ENCODE measurements around the gene ERICH3.

Gene ERICH3

DNA sequence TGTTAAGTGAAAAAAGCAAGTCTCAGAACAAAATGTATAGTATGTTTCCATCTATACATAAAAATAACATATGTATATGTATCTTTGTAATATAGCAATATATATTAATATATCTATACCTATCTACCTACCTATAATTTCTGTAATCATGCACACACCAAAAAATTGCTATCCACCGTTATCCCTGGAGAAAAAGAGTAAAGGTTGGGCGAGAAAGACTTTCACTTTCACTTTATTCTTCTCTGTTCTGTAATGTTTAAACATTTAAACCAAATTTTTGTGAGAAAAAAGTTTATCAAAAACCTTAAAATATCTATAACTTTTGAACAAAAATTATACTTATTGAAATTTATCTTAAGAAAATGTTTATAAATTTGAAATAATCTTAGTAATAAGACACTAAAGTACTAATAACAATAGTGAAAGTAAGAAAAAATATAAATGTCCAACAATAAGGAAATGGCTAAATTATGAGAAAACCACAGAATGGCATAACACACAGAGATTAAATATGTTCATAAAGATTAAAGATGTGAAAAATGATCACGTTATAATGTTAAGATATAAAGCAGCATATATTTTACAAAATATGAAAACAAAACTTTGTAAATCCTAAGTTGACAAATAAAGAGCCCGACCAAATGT lies 87.2 kb downstream of the ERICH3 start:
- ATAC-seq, result no peak
- TF ChIP-seq BACH2 (CRISPR knock-in tag; IDR thresholded peaks at IDR 0.05; ENCODE audit: borderline replicate concordance) (no peak), GLIS3 (CRISPR knock-in tag; IDR thresholded peaks at IDR 0.05) (no peak), ARNTL (CRISPR knock-in tag; IDR thresholded peaks at IDR 0.05; ENCODE audit: borderline replicate concordance, low read depth) (no peak), TOX (CRISPR knock-in tag; IDR thresholded peaks at IDR 0.05; ENCODE audit: borderline replicate concordance) (no peak), TCF4 (CRISPR knock-in tag; IDR thresholded peaks at IDR 0.05; ENCODE audit: borderline replicate concordance) (no peak), ZNF70 (CRISPR knock-in tag; IDR thresholded peaks at IDR 0.05) (no peak), ZC3H10 (CRISPR knock-in tag; IDR thresholded peaks at IDR 0.05) (no peak), ZFP3 (CRISPR knock-in tag; IDR thresholded peaks at IDR 0.05) (no peak)
- TF ChIP-seq, protein P1, sequence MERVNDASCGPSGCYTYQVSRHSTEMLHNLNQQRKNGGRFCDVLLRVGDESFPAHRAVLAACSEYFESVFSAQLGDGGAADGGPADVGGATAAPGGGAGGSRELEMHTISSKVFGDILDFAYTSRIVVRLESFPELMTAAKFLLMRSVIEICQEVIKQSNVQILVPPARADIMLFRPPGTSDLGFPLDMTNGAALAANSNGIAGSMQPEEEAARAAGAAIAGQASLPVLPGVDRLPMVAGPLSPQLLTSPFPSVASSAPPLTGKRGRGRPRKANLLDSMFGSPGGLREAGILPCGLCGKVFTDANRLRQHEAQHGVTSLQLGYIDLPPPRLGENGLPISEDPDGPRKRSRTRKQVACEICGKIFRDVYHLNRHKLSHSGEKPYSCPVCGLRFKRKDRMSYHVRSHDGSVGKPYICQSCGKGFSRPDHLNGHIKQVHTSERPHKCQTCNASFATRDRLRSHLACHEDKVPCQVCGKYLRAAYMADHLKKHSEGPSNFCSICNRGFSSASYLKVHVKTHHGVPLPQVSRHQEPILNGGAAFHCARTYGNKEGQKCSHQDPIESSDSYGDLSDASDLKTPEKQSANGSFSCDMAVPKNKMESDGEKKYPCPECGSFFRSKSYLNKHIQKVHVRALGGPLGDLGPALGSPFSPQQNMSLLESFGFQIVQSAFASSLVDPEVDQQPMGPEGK (CRISPR knock-in tag; IDR thresholded peaks at IDR 0.05; ENCODE audit: borderline replicate concordance), result no peak
- TF ChIP-seq, protein P2, sequence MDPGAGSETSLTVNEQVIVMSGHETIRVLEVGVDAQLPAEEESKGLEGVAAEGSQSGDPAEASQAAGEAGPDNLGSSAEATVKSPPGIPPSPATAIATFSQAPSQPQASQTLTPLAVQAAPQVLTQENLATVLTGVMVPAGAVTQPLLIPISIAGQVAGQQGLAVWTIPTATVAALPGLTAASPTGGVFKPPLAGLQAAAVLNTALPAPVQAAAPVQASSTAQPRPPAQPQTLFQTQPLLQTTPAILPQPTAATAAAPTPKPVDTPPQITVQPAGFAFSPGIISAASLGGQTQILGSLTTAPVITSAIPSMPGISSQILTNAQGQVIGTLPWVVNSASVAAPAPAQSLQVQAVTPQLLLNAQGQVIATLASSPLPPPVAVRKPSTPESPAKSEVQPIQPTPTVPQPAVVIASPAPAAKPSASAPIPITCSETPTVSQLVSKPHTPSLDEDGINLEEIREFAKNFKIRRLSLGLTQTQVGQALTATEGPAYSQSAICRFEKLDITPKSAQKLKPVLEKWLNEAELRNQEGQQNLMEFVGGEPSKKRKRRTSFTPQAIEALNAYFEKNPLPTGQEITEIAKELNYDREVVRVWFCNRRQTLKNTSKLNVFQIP (CRISPR knock-in tag; IDR thresholded peaks at IDR 0.05; ENCODE audit: borderline replicate concordance, low read depth), result no peak
- TF ChIP-seq, protein P3, sequence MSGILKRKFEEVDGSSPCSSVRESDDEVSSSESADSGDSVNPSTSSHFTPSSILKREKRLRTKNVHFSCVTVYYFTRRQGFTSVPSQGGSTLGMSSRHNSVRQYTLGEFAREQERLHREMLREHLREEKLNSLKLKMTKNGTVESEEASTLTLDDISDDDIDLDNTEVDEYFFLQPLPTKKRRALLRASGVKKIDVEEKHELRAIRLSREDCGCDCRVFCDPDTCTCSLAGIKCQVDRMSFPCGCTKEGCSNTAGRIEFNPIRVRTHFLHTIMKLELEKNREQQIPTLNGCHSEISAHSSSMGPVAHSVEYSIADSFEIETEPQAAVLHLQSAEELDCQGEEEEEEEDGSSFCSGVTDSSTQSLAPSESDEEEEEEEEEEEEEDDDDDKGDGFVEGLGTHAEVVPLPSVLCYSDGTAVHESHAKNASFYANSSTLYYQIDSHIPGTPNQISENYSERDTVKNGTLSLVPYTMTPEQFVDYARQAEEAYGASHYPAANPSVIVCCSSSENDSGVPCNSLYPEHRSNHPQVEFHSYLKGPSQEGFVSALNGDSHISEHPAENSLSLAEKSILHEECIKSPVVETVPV (CRISPR knock-in tag; IDR thresholded peaks at IDR 0.05), result no peak

DNA sequence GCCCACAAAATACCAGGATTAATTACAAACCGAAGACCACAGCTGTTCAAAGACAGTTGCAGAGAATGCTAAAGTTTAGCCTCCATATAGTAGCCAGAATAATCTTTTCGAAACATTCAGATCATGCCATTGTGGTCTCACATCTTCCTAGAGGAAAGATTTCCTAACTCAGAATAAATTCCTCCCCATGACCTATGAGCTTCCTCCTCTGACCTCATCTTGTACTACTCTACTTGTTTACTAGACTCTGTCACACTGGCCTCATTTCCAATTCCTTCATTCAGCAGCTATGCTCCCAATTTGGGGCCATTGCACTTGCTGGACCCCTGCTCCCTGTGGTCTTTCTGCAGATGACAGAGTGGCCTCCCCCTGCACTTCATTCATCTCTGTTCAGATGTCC lies 89.4 kb downstream of the ERICH3 start:
- ATAC-seq, result no peak
- TF ChIP-seq RARB (CRISPR knock-in tag; IDR thresholded peaks at IDR 0.05) (no peak), ZNF8 (CRISPR knock-in tag; IDR thresholded peaks at IDR 0.05) (no peak), ARNTL (CRISPR knock-in tag; IDR thresholded peaks at IDR 0.05; ENCODE audit: borderline replicate concordance, low read depth) (no peak), TSHZ2 (CRISPR knock-in tag; IDR thresholded peaks at IDR 0.05) (no peak)
- TF ChIP-seq, protein P2 (CRISPR knock-in tag; IDR thresholded peaks at IDR 0.05; ENCODE audit: borderline replicate concordance, low read depth), result no peak

- no peak for ATAC-seq
- TF ChIP-seq PPARA (CRISPR knock-in tag; IDR thresholded peaks at IDR 0.05; ENCODE audit: borderline replicate concordance), result no peak
- no peak for TF ChIP-seq TOX (CRISPR knock-in tag; IDR thresholded peaks at IDR 0.05; ENCODE audit: borderline replicate concordance)
- TF ChIP-seq ISL1 (CRISPR knock-in tag; IDR thresholded peaks at IDR 0.05), result no peak
- no peak for TF ChIP-seq ZNF8 (CRISPR knock-in tag; IDR thresholded peaks at IDR 0.05)
- TF ChIP-seq, protein P3 (CRISPR knock-in tag; IDR thresholded peaks at IDR 0.05), result no peak
- TF ChIP-seq ZNF565 (CRISPR knock-in tag; conservative IDR thresholded peaks at IDR 0.05; ENCODE audit: low read depth), result no peak
- no peak for TF ChIP-seq BACH2 (CRISPR knock-in tag; IDR thresholded peaks at IDR 0.05; ENCODE audit: borderline replicate concordance)
- TF ChIP-seq SNAI2 (CRISPR knock-in tag; IDR thresholded peaks at IDR 0.05), result no peak
- TF ChIP-seq ZFP30 (CRISPR knock-in tag; IDR thresholded peaks at IDR 0.05), result no peak
- no peak for TF ChIP-seq TSHZ2 (CRISPR knock-in tag; IDR thresholded peaks at IDR 0.05)
- TF ChIP-seq ESRRG (CRISPR knock-in tag; IDR thresholded peaks at IDR 0.05), result no peak
- no peak for TF ChIP-seq ZFP3 (CRISPR knock-in tag; IDR thresholded peaks at IDR 0.05)
- TF ChIP-seq GLIS3 (CRISPR knock-in tag; IDR thresholded peaks at IDR 0.05), result no peak
- TF ChIP-seq, protein P4, sequence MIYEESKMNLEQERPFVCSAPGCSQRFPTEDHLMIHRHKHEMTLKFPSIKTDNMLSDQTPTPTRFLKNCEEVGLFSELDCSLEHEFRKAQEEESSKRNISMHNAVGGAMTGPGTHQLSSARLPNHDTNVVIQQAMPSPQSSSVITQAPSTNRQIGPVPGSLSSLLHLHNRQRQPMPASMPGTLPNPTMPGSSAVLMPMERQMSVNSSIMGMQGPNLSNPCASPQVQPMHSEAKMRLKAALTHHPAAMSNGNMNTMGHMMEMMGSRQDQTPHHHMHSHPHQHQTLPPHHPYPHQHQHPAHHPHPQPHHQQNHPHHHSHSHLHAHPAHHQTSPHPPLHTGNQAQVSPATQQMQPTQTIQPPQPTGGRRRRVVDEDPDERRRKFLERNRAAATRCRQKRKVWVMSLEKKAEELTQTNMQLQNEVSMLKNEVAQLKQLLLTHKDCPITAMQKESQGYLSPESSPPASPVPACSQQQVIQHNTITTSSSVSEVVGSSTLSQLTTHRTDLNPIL (CRISPR knock-in tag; IDR thresholded peaks at IDR 0.05; ENCODE audit: low read depth), result no peak
- TF ChIP-seq TCF4 (CRISPR knock-in tag; IDR thresholded peaks at IDR 0.05; ENCODE audit: borderline replicate concordance), result no peak
Measured at GRCh38 chr1:74583397-74583796, 90.2 kb downstream of the ERICH3 start.
